Activated T-cell treated with anti-CD3 and anti-CD28 coated beads, Interleukin-2, amount 50 U/mL, for 48 hours (primary cell): ENCODE results near the gene ALPK3.

Source experiments
- DNase-seq, 2 experiments: peaks; one replicate each; pipeline ENCODE4 v3.0.0-alpha.2; 2020

ALPK3 gene

DNA sequence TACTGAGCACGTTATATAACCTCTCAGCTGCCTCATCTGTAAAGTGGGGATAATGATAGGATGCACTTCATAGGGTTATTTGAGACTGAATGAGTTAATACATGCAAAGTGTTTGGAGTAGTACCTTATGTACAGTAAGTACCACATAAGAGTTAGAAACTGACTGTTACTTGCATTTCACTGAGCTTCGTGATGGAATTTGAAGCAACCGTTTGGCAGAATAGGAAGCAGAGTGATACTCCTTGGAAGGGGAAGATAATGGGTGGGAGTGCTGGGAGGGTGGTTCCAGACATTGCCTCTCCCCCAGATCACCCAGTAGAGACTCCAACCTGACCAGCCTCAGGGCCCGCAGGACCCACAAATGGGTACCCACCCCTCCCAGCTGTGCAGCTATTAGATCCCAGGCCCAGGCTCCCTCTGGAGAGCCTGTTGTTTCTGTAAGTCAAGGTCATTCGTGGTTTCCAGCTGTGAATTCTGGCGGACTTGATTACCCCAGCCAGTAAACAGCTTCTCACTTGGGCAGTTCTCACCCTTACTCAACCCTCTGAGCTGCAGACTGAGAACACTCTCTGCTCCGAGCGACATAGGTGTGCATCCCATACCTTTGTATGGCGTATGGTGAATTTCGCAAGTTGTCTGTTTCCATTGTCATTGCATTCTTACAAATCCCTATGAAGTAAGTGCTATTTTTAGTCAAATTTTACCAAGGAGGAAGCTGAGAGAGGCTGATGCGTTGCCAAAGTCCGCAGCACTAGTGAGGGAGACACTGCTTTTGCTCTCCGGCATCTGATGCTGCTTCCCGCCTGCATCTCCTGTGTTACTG is 11.1 kb downstream of the ALPK3 start:
- DNase-seq, result peak in 1 of 2 experiments; percentile 2

DNA sequence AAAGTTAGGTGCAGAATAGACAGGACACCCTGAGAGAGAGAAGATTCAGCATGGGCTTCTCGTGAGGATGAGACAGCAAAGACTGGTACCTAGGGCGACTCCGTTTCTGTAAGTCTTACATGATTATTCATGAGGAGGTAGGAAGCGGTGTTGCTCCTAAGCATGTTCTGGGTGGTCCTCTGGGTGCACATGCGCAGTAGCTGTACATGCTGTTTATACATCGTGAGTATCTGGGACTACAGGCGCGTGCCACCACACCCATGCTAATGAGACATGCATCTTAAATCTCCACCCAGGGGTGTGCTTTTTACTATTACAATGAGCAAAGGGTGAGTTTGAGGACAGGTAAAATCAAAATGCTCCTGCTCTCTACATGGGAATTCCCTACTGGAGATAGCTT is 12.3 kb downstream of the ALPK3 start:
- DNase-seq, result peak in 1 of 2 experiments; percentile 4

DNA sequence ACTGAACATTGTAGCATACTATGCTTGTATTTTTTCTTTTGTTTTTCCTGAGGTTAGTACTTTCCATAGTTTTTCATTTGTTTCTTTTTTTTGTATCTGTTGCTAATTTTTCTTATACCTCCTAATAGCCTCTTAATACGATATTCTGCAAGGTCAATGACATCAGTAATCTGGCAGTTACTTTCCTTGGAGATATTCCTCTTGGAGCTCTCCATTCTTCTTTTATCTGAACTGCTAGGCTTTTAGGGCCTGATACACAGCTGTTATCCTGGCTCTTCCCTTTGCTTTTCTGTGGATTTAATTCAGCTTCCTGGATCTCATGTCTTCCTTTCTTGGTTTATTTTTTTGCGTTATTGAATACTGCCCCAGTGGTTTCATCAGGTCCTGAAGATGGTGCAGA is 12.9 kb downstream of the ALPK3 start:
- DNase-seq, result no peak

DNA sequence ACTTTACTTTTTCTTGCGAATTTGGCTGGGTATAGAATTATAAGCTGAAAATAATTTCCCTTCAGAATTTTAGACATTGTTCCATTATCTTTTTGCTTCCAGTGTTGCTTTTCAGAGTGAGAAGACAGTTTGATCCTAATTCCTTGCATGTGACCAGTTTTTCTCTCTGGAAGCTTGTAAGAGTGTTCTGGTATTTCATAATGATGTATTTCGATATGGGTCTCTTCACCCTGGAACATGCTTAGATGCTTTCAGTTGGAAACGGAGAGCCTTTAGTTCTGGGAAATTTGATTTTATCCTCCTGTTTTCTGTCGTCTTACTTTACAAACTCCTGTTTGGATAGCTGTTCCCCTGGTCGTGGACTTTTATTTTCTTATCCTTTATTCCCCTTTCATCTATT is 13.9 kb downstream of the ALPK3 start:
- DNase-seq, result no peak

DNA sequence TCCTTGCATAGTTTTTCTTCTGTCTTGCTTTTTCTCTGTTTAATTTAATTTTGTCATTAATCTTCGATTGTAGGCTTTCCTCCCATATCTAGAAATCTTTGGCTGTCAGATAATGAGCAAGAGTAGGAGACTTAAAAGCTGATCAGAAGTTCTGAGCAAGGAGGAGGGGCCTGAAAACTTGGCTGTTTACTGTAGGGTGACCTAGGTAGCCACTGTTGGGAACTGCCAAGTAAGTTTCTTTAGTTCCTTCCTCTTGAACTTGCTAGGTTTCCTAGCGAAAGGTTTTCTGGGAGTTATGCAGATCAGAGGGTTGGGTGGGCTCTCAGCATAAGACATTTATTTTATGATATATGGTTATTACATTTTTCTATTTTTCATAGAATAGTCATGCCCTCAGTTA is 14.5 kb downstream of the ALPK3 start:
- DNase-seq, result no peak

DNA sequence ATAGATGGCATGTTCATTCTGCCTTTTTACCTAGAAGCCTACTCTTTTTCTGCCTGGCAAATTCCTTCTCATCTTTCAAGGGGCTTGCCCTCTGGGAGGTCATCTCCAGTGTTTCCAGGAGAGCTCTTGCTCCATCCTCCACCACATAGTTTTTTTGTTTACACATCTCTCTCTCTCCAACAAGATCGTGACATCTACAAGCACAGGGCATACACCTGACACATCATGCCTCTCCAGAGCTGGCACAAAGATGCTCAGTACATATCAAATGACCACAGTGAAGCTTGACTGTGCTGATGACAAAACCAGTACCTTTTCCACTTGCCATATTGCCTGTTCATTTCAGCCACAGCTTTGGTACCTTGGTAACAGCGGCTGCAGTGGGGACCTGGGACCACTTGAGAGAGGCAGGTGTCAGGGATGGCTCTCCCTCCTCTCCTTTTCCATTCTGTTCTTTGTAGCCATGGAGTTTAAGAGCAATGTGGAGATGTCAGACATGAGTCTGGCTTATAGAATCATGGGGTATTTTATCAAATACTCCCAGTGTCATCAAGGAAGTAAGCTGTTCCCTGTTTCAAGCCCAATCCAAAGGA is 15.4 kb downstream of the ALPK3 start:
- DNase-seq, result peak in 1 of 2 experiments; percentile 4

DNA sequence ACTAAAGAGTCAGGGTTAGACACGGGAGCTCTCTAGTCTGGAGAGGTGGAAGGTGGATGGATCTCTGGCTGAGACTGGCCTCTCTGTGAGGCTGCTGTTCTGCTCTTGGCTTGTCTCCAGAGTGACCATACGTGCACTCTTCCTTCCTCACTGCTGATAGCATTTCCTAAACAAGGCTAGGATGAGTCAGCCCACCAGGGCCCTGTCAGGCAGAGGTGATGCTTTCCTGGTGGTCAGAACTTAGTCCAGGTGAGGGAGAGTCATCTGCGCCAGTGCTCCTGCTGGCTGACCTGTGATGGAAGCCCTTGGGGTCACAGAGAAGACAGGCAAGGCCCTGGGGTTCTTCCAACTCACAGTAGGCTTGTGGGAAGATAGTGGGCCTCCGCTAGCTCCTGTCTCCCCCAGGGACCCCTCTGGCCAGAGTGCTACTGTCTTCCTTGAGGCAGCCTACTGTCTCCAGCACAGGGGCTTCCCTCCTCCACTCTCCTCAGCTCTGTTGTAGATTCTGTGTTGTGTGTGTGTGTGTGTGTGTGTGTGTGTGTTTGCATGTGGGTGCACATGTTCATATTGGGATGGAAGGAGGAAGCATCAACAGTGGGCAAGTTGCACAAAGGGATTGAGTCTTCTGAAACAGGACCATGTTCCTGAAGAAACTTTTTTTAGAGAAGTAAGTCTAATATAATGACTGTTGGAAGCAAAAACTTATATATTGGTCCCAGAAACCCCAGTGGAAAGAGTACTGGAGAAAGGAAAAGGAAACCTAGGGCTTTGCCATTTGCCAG is 16.5 kb downstream of the ALPK3 start:
- DNase-seq, result peak in 1 of 2 experiments; percentile 1

DNA sequence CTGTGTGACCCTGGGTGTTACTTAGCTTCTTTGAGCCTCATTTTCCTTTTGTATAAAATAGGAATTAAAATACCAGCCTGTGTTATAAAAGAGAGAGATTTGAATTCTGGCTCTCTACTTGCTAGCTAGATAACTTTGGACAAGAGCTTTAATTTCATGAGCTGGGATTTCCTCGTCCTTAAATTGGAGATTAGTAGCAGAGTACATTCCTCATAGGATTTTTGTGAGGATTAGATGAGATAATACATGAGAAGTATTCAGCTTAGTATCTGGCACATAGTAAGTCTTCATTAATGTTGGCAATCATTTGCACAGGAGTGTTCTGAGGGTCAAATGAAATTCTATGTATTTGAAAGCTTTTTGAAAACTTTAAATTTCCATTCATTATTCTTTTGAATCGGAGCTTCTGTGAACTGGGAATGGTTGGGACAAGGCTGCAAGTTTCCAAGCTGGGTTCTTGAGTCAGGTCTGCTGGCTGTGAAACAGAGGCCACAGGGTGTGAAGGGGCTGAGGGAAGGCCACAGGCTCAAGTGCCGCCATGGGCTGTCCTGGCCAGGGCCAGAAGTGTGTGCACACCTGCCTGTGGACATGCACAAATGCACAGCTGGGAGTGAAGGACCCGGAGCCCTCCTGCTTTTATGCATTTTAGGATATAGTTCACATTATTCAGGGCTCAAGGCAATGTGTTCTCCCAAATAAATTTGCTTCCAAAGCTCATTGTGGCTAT is 17.2 kb downstream of the ALPK3 start:
- DNase-seq, result no peak

DNA sequence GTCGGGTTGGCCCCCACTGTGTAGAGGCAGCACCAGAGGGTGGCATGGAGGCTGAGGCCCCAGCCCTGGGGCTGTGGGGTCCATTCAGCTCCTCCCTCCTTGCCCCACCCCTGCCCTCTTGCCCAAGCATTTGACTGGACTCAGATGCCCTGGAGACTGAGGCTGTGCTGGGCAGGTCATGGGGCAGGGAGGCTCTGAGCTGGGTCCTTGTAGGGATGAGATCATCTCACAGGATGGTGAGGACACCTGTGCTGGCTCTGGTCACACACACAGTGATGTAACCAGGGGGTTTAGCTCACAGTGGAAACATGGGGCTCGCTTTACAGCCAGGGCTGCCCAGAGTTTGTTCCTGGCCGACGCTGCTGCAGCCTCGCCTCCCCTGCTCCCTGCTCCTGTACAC is 17.8 kb downstream of the ALPK3 start:
- peak in 1 of 2 experiments; percentile 7 for DNase-seq

DNA sequence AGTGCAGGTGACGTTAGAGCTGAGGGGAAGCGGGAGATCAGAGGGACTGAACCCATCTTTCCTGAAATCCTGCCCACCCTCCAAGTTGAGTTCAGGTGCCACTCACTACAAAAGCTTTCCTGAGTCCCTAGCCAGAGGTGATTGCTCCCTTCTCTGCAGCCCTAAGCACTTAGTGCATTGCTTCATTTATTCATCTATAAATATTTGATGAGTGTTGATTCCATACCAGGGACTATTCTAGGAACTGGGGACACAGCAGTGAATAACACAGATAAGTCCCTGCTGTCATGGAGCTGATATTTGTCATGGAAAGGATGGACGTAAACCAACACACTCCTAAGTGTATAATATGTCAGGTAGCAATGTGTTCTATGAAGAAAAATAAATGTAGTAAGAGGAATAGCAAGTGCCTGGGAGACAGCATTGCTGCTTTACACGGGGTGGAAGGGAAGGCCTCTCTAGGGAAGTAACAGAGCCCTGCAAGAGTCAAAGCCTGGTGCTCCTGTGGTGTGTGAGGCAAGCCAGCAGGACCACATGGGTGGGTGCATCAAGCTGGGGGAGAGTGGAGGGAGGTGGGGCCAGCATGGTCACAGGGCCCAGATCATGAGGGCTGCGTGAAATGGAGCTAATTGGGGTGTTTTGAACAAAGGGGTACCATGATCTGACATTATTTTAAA is 18.6 kb downstream of the ALPK3 start:
- peak in 1 of 2 experiments; percentile 4 for DNase-seq

DNA sequence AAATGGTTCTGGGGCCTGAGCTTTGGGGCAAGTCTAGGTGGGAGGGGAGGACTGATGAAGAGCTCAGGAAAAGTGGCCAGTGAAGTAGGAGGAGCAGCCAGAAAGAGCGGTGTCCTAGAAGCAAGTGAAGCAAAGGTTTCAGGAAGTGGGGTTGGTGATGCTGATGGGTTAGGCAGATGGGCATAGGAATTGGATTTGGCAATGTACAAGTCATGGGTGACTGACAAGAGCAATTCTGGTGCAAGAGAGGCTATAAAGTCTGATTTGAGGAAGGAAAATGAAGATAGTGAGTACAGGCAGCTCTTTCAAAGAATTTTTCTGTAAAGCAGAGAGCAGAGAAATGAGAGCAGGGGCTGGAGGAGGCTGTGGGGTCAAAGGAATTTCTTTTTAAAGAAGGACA is 19.7 kb downstream of the ALPK3 start:
- no peak for DNase-seq

DNA sequence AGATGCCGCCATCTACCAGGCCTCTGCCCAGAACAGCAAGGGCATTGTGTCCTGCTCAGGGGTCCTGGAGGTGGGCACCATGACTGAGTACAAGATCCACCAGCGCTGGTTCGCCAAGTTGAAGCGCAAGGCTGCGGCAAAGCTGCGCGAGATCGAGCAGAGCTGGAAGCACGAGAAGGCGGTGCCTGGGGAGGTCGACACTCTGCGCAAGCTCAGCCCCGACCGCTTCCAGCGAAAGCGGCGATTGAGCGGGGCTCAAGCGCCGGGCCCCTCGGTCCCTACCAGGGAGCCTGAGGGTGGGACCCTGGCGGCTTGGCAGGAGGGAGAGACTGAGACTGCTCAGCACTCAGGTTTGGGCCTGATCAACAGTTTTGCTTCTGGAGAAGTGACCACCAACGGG is 22.6 kb downstream of the ALPK3 start:
- peak in 1 of 2 experiments; percentile 10 for DNase-seq

DNA sequence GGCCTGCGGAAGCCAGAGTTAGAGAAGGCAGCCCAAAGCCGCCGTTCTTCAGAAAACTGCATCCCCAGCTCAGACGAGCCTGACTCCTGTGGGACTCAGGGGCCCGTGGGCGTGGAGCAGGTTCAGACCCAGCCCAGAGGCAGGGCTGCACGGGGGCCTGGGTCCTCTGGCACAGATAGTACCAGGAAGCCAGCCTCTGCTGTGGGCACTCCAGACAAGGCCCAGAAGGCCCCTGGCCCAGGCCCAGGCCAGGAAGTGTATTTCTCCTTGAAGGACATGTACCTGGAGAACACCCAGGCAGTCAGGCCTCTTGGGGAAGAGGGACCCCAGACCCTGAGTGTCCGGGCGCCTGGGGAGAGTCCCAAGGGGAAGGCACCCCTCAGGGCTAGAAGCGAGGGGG is 23.1 kb downstream of the ALPK3 start:
- DNase-seq, result peak in 1 of 2 experiments; percentile 11

DNA sequence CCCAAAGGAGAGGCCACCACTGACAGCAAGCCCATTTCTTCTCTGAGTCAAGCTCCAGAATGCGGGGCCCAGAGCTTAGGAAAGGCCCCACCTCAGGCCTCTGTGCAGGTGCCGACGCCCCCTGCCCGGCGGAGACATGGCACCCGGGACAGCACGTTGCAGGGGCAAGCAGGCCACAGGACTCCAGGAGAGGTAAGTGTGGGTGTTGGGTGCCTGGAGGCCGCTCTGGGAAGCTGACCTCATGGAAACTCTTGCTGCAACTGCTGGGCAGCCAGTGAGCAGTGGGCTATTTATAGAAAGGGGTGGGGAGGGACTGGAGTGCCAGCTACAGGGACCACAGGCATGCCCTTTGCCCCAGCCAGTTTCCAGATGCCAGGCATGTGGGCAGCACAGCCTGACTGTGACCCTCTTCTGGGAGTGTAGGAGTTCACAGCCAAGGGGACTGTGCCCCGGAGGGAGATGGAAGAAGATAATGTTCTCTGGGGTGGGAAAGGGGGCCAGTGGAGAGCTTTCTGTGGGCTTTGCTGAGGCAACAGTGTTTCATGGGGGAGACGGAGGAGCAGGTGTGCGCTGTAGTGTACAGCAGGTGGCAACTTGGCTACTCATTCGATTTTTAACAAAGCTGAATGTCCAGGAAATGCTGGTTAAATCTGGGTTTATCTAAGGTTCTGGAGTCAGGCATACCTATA is 23.7 kb downstream of the ALPK3 start:
- peak in 1 of 2 experiments; percentile 14 for DNase-seq

DNA sequence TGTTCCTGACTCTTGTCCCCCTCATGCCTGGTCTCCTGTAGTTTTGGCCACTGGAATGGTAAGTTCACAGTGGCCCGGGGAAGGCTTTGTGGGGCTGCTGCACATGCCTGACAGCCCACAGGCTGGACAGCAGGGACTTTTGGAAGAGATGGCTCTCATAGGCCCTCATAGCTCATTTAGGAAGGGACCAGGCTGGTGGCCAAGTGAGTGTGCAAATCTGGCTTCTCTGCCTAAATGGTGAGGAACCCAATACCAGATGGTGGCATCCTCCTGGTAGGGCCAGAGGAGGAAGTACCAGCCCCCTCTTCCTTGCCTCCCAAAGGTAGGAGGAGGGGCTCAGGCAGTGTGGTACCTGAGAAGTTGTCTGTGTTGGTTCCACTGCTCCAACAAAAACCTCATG is 25.6 kb downstream of the ALPK3 start:
- peak in 1 of 2 experiments; percentile 12 for DNase-seq

DNA sequence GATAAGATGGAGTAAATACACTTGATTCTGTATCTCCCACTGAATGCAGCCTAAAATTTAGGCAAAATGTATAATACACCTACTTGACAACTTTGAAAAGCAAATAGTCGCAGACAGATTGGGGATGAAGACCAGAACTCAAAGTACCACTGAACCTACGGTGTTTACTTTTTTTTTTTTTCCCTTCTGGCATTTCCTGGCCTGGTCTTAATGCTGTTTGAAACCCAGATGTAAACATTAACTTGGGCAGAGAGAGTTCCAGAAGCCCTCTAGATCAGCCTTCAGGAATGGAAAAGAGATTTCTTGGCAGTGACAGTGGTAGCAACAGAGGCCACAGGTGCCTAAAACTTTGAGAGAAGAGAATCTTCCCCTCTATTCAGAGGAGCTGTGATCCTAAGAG is 27.8 kb downstream of the ALPK3 start:
- no peak for DNase-seq

DNA sequence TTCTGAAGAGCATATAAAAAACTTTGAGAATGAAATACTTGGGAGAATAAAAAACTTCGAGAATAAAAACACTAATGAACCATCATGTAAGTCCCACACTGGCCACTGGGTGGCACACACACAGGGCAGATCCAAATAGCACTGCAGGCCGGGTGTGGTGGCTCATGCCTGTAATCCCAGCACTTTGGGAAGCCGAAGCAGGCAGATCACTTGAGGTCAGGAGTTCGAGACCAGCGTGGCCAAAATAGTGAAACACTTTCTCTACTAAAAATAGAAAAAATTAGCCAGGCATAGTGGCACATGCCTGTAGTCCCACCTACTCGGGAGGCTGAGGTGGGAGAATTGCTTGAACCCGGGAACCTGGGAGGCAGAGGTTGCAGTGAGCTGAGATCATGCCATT is 28.5 kb downstream of the ALPK3 start:
- DNase-seq, result peak; percentile 61 to 67

DNA sequence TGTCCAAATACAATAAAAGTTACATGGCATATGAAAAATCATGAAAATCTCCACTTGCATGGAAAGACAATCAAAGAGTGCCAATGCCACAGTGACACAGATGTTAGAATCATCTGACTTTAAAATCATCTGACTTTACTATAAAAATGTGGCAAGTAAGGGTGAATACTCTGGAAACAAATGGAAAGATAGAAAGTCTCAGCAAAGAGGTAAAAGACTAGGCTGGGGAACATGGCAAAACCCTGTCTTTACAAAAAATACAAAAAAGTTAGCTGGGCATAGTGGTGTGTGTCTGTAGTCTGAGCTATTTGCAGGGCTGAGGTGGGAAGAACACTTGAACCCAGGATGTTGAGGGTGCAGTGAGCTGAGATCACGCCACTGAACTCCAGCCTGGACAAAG is 29.1 kb downstream of the ALPK3 start:
- no peak for DNase-seq

DNA sequence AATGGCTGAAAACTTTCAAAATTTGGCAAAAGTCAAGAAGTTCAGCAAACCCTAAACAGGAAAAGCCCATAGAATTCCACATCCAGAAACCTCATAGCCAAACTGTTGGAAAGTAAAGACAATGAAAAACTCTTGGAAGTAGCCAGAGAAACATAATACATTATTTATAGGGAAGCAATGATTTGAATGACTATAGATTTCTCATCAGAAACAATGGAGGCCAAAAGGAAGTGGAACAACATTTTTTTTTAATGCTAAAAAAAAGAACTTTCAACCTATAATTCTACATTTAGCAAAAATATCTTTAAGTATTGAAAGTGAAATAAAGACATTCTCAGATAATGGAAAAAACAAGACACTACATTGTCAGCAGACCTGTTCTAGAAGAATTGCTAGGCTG is 30.2 kb downstream of the ALPK3 start:
- no peak for DNase-seq

DNA sequence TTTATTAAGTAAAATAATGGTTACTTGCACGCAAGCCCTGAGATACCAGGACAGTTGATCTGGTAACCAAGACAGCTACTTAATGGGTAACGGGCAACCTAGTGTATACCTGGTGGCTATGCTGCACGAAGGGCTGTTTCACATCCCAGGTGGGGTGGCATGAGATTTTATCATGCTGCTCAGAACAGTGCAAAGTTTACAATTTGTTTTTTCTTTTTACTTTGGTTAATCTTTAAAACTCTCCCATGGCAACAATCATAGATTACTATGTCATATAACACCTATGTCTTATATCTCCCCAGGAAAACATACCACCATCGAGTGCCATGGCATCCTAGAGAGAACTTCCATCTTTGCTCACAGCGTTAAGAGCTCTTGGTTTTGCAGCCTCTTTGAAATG is 35.1 kb downstream of the ALPK3 start:
- no peak for DNase-seq

DNA sequence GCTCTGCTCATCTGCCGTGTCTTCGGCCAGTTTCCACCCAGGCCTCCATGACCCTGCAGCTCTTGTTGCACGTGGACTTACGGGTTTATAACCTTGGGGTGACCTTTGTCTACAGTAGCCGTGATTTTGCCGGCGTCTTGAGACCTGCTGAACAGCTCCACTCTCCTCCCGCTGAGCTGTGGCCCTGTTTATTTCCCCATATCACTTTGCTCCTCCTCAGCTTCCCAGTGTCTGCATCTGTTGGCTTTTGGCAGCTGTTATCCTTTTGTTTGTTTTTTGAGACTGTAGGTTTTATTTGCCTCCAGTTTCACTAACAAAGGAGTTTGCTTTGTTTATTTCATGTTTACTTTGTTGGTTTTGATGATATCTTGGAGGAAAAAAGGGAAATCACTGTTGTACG is 38.0 kb downstream of the ALPK3 start:
- no peak for DNase-seq

DNA sequence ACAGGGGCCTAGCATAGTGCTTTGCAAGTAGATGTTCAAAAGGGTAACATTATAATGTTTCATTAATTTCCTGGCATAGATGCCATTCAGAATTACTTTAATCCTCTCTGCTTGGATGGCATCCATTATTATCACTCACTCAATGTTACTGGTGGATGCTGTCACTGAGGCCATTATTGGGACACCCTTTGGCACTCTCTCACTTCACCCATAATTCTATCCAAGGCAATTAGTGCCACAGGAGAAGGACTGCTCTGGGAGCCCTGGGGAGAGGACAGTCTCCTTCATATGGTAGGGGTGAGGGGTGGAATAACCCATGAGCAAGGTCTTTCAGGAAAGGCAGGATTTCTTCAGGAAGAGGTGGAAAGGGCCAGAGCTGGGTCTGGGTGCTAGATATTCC is 38.6 kb downstream of the ALPK3 start:
- DNase-seq, result no peak
